Peyer's patch (tissue), 4 donors: ENCODE results near the gene PSORS1C2.
"Not testable (repeated sequence)": the region's sequence is repeated elsewhere in the genome, so short reads cannot be mapped to it uniquely, and the experiment has no call there.

Experiments used
- CTCF ChIP-seq, 6 experiments: fragments of 450-650 bp in 4 of 6; fragments of 200-600 bp in 2 of 6; sonication (generic) in 1 of 6; IDR thresholded peaks; one replicate each; pipeline ENCODE4 v1.5.1; 2017 to 2019; ENCODE audit warnings: antibody characterized with exemption in 6 of 6, mild to moderate bottlenecking in 3 of 6, moderate library complexity in 1 of 6
- POLR2A ChIP-seq, 2 donors: fragments of 450-650 bp; IDR thresholded peaks; one replicate each; pipeline ENCODE4 v1.5.1; 2017; ENCODE audit warnings: antibody characterized with exemption in 2 of 2, mild to moderate bottlenecking in 2 of 2, moderate library complexity in 2 of 2

GRCh38 chr6:31183287-31183686, 44.4 kb upstream of the PSORS1C2 start:
- TF ChIP-seq CTCF, POLR2A (IDR thresholded peaks at IDR 0.05): not testable (repeated sequence)
